Ascending aorta (tissue), 2 donors: ENCODE measurements around the gene NARS2. TPM values are rescaled to one million over a fixed set of nuclear protein-coding genes. Genes with fewer than 3 reads are reported as not detected.

Source experiments
- DNase-seq, 2 donors: peaks; one replicate each; pipeline ENCODE4 v3.0.0-alpha.2; 2019; ENCODE audit warnings: low spot score in 2 of 2
- H3K27ac ChIP-seq, 2 donors: fragments of 200-600 bp; sonication (generic); one replicate each; pipeline ENCODE4 v1.5.1; 2016 to 2017; ENCODE audit warnings: mild to moderate bottlenecking in 1 of 2
- H3K27me3 ChIP-seq: fragments of 200-600 bp; sonication (generic); one replicate; pipeline ENCODE4 v1.5.1; 2017
- H3K36me3 ChIP-seq, 2 donors: fragments of 200-600 bp; sonication (generic); one replicate each; pipeline ENCODE4 v1.5.1; 2016
- H3K4me1 ChIP-seq, 2 donors: fragments of 200-600 bp; sonication (generic); one replicate each; pipeline ENCODE4 v1.5.1; 2016 to 2017; ENCODE audit warnings: mild to moderate bottlenecking in 1 of 2
- H3K4me3 ChIP-seq, 2 donors: fragments of 200-600 bp; sonication (generic); one replicate each; pipeline ENCODE4 v1.5.1; 2016 to 2017; ENCODE audit warnings: mild to moderate bottlenecking in 1 of 2
- H3K9me3 ChIP-seq, 2 donors: fragments of 200-600 bp; sonication (generic); one replicate each; pipeline ENCODE4 v1.5.1; 2016
- intact Hi-C: fragments of 100-400 bp; cut with DNase I; formaldehyde crosslinking; loops from one replicate; pipeline ENCODE4 v1.15.1; 2023
- total RNA-seq: library from RNA; depleted of rRNA; stranded (reverse); fragments of >200 nt; gene quantifications from one replicate; pipeline ENCODE4 v1.1.0, GENCODE V29; 2016
- TF ChIP-seq, protein P1 (sequence below), 3 experiments: fragments of 200-600 bp in 2 of 3; fragments of 450-650 bp in 1 of 3; sonication (generic) in 2 of 3; IDR thresholded peaks; one replicate each; pipeline ENCODE4 v1.5.1; 2016 to 2019; ENCODE audit warnings: antibody characterized with exemption in 3 of 3, mild to moderate bottlenecking in 1 of 3, moderate library complexity in 1 of 3

The NARS2 gene
- total RNA-seq, 1 donor from 2014 or later, result 7.8 TPM

DNA sequence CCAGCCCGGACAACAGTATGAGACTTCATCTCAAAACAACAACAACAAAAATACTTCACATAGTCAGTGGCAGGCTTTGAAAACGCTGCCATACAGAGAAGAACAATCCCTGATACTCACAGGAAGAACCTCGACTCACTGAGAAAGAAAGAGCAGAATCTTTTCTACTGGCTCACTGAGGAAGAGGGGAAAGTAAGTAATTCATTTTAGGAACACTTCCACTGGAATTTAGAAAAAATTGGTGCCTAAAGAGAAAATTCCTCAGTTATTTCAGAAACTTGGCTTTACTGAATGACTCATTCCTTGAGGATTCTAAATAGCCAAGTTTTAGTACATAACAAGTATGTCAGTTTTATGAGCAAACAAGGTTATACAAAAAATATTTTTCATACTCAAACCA, 12.3 kb downstream of the NARS2 start:
- peak overlapping the region; percentile 49 to 72 for H3K27ac ChIP-seq
- no peak overlapping the region for H3K4me3 ChIP-seq
- no peaks in the 10 kb centered on the region for H3K9me3 ChIP-seq
- no peaks in the 10 kb centered on the region for H3K27me3 ChIP-seq
- no peak for DNase-seq
- H3K4me1 ChIP-seq, result peaks cover 6 to 27% of the 10 kb centered on the region in 2 donors
- intact Hi-C loops, result loop anchor here (5.0 to 10.0 kb wide), 5 partner anchors 145 to 518 kb away; partner anchors contain the start of genes ALG8 and GAB2
- peaks cover 5 to 14% of the 10 kb centered on the region in 2 donors for H3K36me3 ChIP-seq
- TF ChIP-seq, protein P1, sequence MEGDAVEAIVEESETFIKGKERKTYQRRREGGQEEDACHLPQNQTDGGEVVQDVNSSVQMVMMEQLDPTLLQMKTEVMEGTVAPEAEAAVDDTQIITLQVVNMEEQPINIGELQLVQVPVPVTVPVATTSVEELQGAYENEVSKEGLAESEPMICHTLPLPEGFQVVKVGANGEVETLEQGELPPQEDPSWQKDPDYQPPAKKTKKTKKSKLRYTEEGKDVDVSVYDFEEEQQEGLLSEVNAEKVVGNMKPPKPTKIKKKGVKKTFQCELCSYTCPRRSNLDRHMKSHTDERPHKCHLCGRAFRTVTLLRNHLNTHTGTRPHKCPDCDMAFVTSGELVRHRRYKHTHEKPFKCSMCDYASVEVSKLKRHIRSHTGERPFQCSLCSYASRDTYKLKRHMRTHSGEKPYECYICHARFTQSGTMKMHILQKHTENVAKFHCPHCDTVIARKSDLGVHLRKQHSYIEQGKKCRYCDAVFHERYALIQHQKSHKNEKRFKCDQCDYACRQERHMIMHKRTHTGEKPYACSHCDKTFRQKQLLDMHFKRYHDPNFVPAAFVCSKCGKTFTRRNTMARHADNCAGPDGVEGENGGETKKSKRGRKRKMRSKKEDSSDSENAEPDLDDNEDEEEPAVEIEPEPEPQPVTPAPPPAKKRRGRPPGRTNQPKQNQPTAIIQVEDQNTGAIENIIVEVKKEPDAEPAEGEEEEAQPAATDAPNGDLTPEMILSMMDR (IDR thresholded peaks at IDR 0.05), result no peak

GRCh38 chr11:78560826-78561484, 13.7 kb downstream of the NARS2 start:
- intact Hi-C loops, result loop anchor here (5.0 to 10.0 kb wide), 5 partner anchors 144 to 516 kb away; partner anchors contain the start of genes ALG8 and GAB2
- TF ChIP-seq, protein P1 (IDR thresholded peaks at IDR 0.05), result no peak

DNA sequence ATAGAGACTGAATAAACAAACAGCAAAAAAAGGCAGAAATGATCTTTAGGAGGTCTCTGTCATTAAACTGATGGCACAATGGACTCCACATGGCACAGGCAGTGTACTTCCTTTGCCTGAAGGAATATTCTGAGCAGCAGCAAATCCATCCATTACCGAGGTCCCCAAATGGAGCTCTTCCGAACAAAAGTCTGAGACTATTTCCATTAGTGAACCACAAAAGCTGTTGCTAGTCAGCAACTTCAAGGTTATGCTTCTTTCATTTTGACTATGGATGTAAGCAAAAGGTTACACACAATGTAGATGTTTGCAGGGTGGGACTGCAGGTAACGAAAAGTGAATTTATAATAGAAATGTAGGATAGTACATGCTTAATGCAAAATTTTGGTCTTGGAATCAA, 14.5 kb downstream of the NARS2 start:
- peaks cover 6 to 27% of the 10 kb centered on the region in 2 donors for H3K4me1 ChIP-seq
- no peaks in the 10 kb centered on the region for H3K9me3 ChIP-seq
- no peaks in the 10 kb centered on the region for H3K27me3 ChIP-seq
- H3K27ac ChIP-seq, result peak overlapping the region; percentile 49 to 72
- H3K4me3 ChIP-seq, result no peak overlapping the region
- no peak for DNase-seq
- H3K36me3 ChIP-seq, result peaks cover 3 to 7% of the 10 kb centered on the region in 2 donors
- TF ChIP-seq, protein P1 (IDR thresholded peaks at IDR 0.05), result no peak
- intact Hi-C loops, result loop anchor here (5.0 to 10.0 kb wide), 5 partner anchors 143 to 515 kb away; partner anchors contain the start of genes ALG8 and GAB2

More at GRCh38 chr11:78560826-78561484, 13.7 kb downstream of the NARS2 start:
- Histone ChIP-seq H3K36me3 (peaks cover 7 to 15% of the 10 kb centered on the region in 2 donors), H3K27me3 (no peaks in the 10 kb centered on the region), H3K27ac (peak overlapping the region; percentile 49 to 72), H3K4me3 (peak overlapping the region; percentile 28 to 37), H3K9me3 (no peaks in the 10 kb centered on the region), H3K4me1 (peaks cover 6 to 27% of the 10 kb centered on the region in 2 donors)
- DNase-seq, result no peak

- no peak for DNase-seq
- TF ChIP-seq, protein P1 (IDR thresholded peaks at IDR 0.05), result no peak
- Histone ChIP-seq H3K4me3 (no peak overlapping the region), H3K27ac (no peak overlapping the region), H3K9me3 (no peaks in the 10 kb centered on the region), H3K36me3 (peaks cover 3% of the 10 kb centered on the region in 2 donors), H3K4me1 (peaks cover 6 to 21% of the 10 kb centered on the region in 2 donors), H3K27me3 (no peaks in the 10 kb centered on the region)
- intact Hi-C loops, result no loop called here
Measured at GRCh38 chr11:78557236-78557635, 17.4 kb downstream of the NARS2 start.

- Histone ChIP-seq H3K9me3 (no peaks in the 10 kb centered on the region), H3K4me3 (no peak overlapping the region), H3K36me3 (peaks cover 3% of the 10 kb centered on the region in 2 donors), H3K27me3 (no peaks in the 10 kb centered on the region), H3K4me1 (peaks cover 3 to 9% of the 10 kb centered on the region in 2 donors), H3K27ac (no peak overlapping the region)
- intact Hi-C loops, result no loop called here
- no peak for DNase-seq
- TF ChIP-seq, protein P1 (IDR thresholded peaks at IDR 0.05), result no peak
Measured at GRCh38 chr11:78555592-78555991, 19.1 kb downstream of the NARS2 start.
